Thyroid gland (tissue), 4 donors: ENCODE measurements around the gene SEL1L3.

Source experiments
- CTCF ChIP-seq, 6 experiments: fragments of 200-600 bp in 3 of 6; fragments of 450-650 bp in 3 of 6; sonication (generic) in 3 of 6; IDR thresholded peaks; one replicate each; pipeline ENCODE4 v1.5.1; 2016 to 2019; ENCODE audit warnings: antibody characterized with exemption in 6 of 6, mild to moderate bottlenecking in 2 of 6, inconsistent platforms in 1 of 6, moderate library complexity in 1 of 6
- POLR2A ChIP-seq, 2 donors: fragments of 450-650 bp; IDR thresholded peaks; one replicate each; pipeline ENCODE4 v1.6.1; 2017; ENCODE audit warnings: antibody characterized with exemption in 2 of 2, mild to moderate bottlenecking in 2 of 2, moderate library complexity in 1 of 2

- TF ChIP-seq POLR2A (IDR thresholded peaks at IDR 0.05) (no peak), CTCF (IDR thresholded peaks at IDR 0.05) (no peak)
Measured at GRCh38 chr4:25839687-25840086, 23.1 kb downstream of the SEL1L3 start.
